Measurements from ENCODE around the gene DDOST. TPM values are rescaled to one million over a fixed set of nuclear protein-coding genes. Genes with fewer than 3 reads are reported as not detected.
A peak's percentile ranks its signal among the peaks of the same experiment; 100 is the strongest.

Gene DDOST
- total and polyA plus RNA-seq, 7 experiments from 2014 or later, result 96.9 to 223 (median 121) TPM

DNA sequence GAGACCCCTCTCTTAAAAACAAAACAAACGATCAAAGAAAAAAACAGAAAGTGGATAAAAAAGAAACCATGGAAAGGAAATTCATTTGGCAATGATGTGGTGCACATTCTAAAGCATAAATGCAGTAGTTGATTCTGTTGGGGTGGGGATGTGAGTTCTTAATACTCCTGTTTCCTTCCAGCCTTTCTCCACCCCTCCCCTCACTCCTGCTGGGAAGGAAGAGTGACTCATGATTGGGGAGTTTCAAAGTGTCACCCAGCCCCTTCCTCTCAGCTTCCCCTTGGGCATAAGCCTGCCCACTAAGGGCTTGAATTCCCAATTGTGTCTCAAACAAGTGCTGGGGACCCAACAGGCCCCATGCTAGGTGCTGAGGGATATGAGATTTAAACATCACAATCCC lies 34.6 kb downstream of the DDOST start:
- Histone ChIP-seq H3K27ac (ENCODE audit: low read depth, low read length) (no peak overlapping the region), H3K4me1 (ENCODE audit: control insufficient read depth in 2 of 2, insufficient read depth in 2 of 2, low read length in 2 of 2) (no peaks in the 10 kb centered on the region), H3K4me3 (ENCODE audit: low read length) (no peak overlapping the region), H3K9me3 (ENCODE audit: control insufficient read depth in 2 of 3, low read length in 3 of 3) (no peaks in the 10 kb centered on the region), H3K27me3 (ENCODE audit: control insufficient read depth in 2 of 2, insufficient read depth in 2 of 2, low read length in 2 of 2) (no peaks in the 10 kb centered on the region), H3K36me3 (ENCODE audit: control insufficient read depth in 2 of 3, insufficient read depth in 3 of 3, low read length in 3 of 3) (no peaks in the 10 kb centered on the region)
- ChIA-PET CTCF (interaction anchor here (0.9 kb wide), 1 partner anchor 11 kb away, joined by 3 read pairs; no protein-coding TSS in a partner anchor), POLR2A (no interaction called here)
- H3K27me3 Mint-ChIP-seq, result peaks cover 0 to 30% (median 5%) of the 10 kb centered on the region in 5 donors
- no peak for ATAC-seq
- H3K27ac Mint-ChIP-seq, result no peak overlapping the region
- no peak for DNase-seq
- H3K4me1 Mint-ChIP-seq, result peaks cover 0 to 5% (median 0%) of the 10 kb centered on the region in 7 donors
- no peak overlapping the region for H3K4me3 Mint-ChIP-seq
- peaks cover 0 to 4% (median 0%) of the 10 kb centered on the region in 5 donors for H3K36me3 Mint-ChIP-seq
- intact Hi-C loops (cut with micrococcal nuclease), result no loop called here
- peaks cover 0 to 22% (median 5%) of the 10 kb centered on the region in 11 donors for H3K9me3 Mint-ChIP-seq

DNA sequence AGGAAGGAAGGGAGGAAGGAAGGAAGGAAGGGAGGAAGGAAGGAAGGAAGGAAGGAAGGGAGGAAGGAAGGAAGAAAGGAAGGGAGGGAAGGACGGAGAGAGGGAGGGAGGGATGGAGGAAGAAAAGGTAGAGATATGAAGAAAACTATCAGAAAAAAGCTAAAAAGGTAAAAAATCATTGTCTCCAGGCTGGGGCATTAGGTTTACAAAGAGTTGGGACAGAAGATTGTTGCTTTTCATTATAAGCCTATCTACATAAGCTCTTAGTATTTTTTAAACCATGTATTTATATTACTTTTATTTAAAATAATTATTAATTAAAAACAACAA lies 35.1 kb downstream of the DDOST start:
- ATAC-seq, result no peak
- H3K4me3 Mint-ChIP-seq, result no peak overlapping the region
- H3K9me3 ChIP-seq (ENCODE audit: control insufficient read depth in 2 of 3, low read length in 3 of 3), result no peaks in the 10 kb centered on the region
- H3K27me3 ChIP-seq (ENCODE audit: control insufficient read depth in 2 of 2, insufficient read depth in 2 of 2, low read length in 2 of 2), result no peaks in the 10 kb centered on the region
- H3K9me3 Mint-ChIP-seq, result peaks cover 0 to 22% (median 5%) of the 10 kb centered on the region in 11 donors
- no peak overlapping the region for H3K27ac Mint-ChIP-seq
- no peak overlapping the region for H3K27ac ChIP-seq (ENCODE audit: low read depth, low read length)
- H3K27me3 Mint-ChIP-seq, result peaks cover 0 to 29% (median 5%) of the 10 kb centered on the region in 5 donors
- intact Hi-C loops (cut with micrococcal nuclease), result no loop called here
- no peaks in the 10 kb centered on the region for H3K36me3 ChIP-seq (ENCODE audit: control insufficient read depth in 2 of 3, insufficient read depth in 3 of 3, low read length in 3 of 3)
- peaks cover 0 to 5% (median 0%) of the 10 kb centered on the region in 7 donors for H3K4me1 Mint-ChIP-seq
- POLR2A ChIA-PET, result no interaction called here
- no peak overlapping the region for H3K4me3 ChIP-seq (ENCODE audit: low read length)
- peaks cover 0 to 4% (median 0%) of the 10 kb centered on the region in 5 donors for H3K36me3 Mint-ChIP-seq
- DNase-seq, result no peak
- CTCF ChIA-PET, result interaction anchor here (0.9 to 1.0 kb wide), 2 partner anchors 11 to 13 kb away, joined by 3 read pairs; no protein-coding TSS in a partner anchor
- H3K4me1 ChIP-seq (ENCODE audit: control insufficient read depth in 2 of 2, insufficient read depth in 2 of 2, low read length in 2 of 2), result no peaks in the 10 kb centered on the region

DNA sequence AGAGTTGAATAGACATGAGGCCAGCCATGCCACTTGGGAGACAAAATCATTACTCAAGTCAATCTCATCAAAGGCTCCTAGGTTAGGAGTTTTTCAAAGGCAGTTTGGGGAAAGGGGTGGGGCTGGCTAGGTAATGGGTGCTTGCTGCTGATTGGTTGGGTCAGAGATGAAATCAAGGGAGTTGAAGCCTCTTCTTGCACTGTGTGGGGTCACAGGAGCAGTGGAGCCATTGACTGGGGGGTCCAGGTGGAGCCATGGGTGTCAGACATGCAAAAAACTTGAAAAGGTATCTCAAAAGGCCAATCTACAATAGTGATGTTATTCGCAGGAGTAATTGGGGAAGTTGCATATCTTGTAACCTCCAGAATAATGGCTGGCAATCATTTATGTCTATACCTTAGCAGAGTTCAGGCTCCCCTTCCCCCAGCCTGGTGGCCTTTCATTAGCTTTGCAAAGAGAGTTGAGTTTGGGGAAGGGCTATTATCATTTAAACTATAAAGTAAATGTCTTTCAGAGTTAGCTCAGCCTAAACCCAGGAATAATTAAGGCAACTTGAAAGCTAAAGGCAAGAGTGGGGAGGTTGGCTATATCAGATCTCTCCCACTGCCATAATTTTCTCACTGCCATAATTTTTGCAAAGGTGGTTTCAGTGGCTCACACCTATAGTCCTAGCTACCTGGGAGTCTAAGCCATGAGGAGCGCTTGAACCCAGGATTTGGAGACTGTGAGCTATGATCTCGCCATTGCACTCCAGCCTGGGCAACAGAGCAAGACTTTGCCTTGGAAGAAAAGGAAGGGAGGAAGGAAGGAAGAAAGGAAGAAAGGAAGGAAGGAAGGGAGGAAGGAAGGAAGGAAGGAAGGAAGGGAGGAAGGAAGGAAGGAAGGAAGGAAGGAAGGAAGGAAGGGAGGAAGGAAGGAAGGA lies 35.7 kb downstream of the DDOST start:
- Histone ChIP-seq H3K27me3 (ENCODE audit: control insufficient read depth in 2 of 2, insufficient read depth in 2 of 2, low read length in 2 of 2) (no peaks in the 10 kb centered on the region), H3K9me3 (ENCODE audit: control insufficient read depth in 2 of 3, low read length in 3 of 3) (no peaks in the 10 kb centered on the region), H3K4me1 (ENCODE audit: control insufficient read depth in 2 of 2, insufficient read depth in 2 of 2, low read length in 2 of 2) (no peaks in the 10 kb centered on the region), H3K36me3 (ENCODE audit: control insufficient read depth in 2 of 3, insufficient read depth in 3 of 3, low read length in 3 of 3) (no peaks in the 10 kb centered on the region), H3K27ac (ENCODE audit: low read depth, low read length) (no peak overlapping the region), H3K4me3 (ENCODE audit: low read length) (no peak overlapping the region)
- intact Hi-C loops (cut with micrococcal nuclease), result no loop called here
- Mint-ChIP-seq H3K4me1 (peaks cover 0 to 5% (median 0%) of the 10 kb centered on the region in 7 donors), H3K4me3 (no peak overlapping the region), H3K9me3 (peaks cover 0 to 22% (median 5%) of the 10 kb centered on the region in 11 donors), H3K27me3 (peaks cover 0 to 26% (median 5%) of the 10 kb centered on the region in 5 donors), H3K36me3 (peaks cover 0 to 4% (median 0%) of the 10 kb centered on the region in 5 donors), H3K27ac (peak overlapping the region in 1 of 9 donors; percentile 54)
- ATAC-seq (no peak), DNase-seq (no peak)
- POLR2A ChIA-PET, result no interaction called here
- CTCF ChIA-PET, result interaction anchor here (0.7 to 1.0 kb wide), 3 partner anchors 12 to 105 kb away, joined by 3 to 4 read pairs (median 3); no protein-coding TSS in a partner anchor

DNA sequence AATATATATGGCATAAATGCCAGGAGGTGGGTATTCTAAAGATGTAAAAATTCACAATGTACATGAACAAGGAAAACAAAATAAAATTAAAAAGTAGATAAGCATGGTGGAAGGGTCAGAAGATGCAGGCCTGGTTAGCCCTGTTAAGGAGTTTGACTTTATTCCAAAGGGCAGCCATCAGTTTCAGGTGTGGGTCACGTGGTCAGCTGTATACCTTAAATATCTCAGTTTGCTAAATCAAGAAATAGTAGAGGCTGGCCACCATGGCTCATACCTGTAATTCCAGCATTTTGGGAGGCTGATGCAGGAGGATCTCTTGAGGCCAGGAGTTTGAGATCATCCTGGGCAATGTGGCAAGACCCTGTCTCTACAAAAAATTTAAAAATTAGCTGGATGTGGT lies 36.5 kb downstream of the DDOST start:
- Histone ChIP-seq H3K36me3 (ENCODE audit: control insufficient read depth in 2 of 3, insufficient read depth in 3 of 3, low read length in 3 of 3) (no peaks in the 10 kb centered on the region), H3K4me3 (ENCODE audit: low read length) (no peak overlapping the region), H3K4me1 (ENCODE audit: control insufficient read depth in 2 of 2, insufficient read depth in 2 of 2, low read length in 2 of 2) (no peaks in the 10 kb centered on the region), H3K9me3 (ENCODE audit: control insufficient read depth in 2 of 3, low read length in 3 of 3) (no peaks in the 10 kb centered on the region), H3K27me3 (ENCODE audit: control insufficient read depth in 2 of 2, insufficient read depth in 2 of 2, low read length in 2 of 2) (no peaks in the 10 kb centered on the region), H3K27ac (ENCODE audit: low read depth, low read length) (no peak overlapping the region)
- POLR2A ChIA-PET, result no interaction called here
- ATAC-seq (no peak), DNase-seq (no peak)
- H3K4me3 Mint-ChIP-seq, result no peak overlapping the region
- peaks cover 0 to 4% (median 0%) of the 10 kb centered on the region in 5 donors for H3K36me3 Mint-ChIP-seq
- intact Hi-C loops (cut with micrococcal nuclease), result no loop called here
- peaks cover 0 to 22% (median 5%) of the 10 kb centered on the region in 11 donors for H3K9me3 Mint-ChIP-seq
- H3K27ac Mint-ChIP-seq, result no peak overlapping the region
- CTCF ChIA-PET, result no interaction called here
- H3K27me3 Mint-ChIP-seq, result peaks cover 0 to 23% (median 10%) of the 10 kb centered on the region in 5 donors
- peaks cover 0 to 5% (median 0%) of the 10 kb centered on the region in 7 donors for H3K4me1 Mint-ChIP-seq

DNA sequence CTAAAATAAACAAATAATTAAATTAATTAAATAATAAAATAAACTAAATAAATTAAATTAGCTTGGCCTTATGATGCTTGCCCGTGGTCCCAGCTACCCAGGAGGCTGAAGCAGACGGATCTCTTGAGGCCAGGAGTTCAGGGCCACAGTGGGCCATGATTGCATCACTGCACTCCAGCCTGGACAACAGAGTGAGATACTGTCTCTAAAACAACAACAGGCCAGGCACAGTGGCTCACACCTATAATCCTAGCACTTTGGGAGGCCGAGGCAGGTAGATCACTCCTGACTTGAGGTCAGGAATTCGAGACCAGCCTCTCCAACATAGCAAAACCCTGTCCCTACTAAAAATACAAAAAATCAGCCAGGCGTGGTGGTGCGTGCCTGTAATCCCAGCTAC lies 40.2 kb downstream of the DDOST start:
- ATAC-seq (no peak), DNase-seq (no peak)
- no peak overlapping the region for H3K27ac Mint-ChIP-seq
- H3K4me3 ChIP-seq (ENCODE audit: low read length), result no peak overlapping the region
- no peaks in the 10 kb centered on the region for H3K36me3 ChIP-seq (ENCODE audit: control insufficient read depth in 2 of 3, insufficient read depth in 3 of 3, low read length in 3 of 3)
- H3K36me3 Mint-ChIP-seq, result peaks cover 0 to 3% (median 0%) of the 10 kb centered on the region in 5 donors
- no peak overlapping the region for H3K27ac ChIP-seq (ENCODE audit: low read depth, low read length)
- POLR2A ChIA-PET, result no interaction called here
- intact Hi-C loops (cut with micrococcal nuclease), result no loop called here
- no peaks in the 10 kb centered on the region for H3K27me3 ChIP-seq (ENCODE audit: control insufficient read depth in 2 of 2, insufficient read depth in 2 of 2, low read length in 2 of 2)
- H3K4me1 ChIP-seq (ENCODE audit: control insufficient read depth in 2 of 2, insufficient read depth in 2 of 2, low read length in 2 of 2), result no peaks in the 10 kb centered on the region
- H3K4me1 Mint-ChIP-seq, result peaks cover 0 to 8% (median 0%) of the 10 kb centered on the region in 7 donors
- CTCF ChIA-PET, result interaction anchor here (1.6 kb wide), 1 partner anchor 13 kb away, joined by 3 read pairs; no protein-coding TSS in a partner anchor
- no peaks in the 10 kb centered on the region for H3K9me3 ChIP-seq (ENCODE audit: control insufficient read depth in 2 of 3, low read length in 3 of 3)
- H3K9me3 Mint-ChIP-seq, result peaks cover 0 to 1% (median 0%) of the 10 kb centered on the region in 11 donors
- H3K4me3 Mint-ChIP-seq, result no peak overlapping the region
- peaks cover 0 to 18% (median 6%) of the 10 kb centered on the region in 5 donors for H3K27me3 Mint-ChIP-seq

DNA sequence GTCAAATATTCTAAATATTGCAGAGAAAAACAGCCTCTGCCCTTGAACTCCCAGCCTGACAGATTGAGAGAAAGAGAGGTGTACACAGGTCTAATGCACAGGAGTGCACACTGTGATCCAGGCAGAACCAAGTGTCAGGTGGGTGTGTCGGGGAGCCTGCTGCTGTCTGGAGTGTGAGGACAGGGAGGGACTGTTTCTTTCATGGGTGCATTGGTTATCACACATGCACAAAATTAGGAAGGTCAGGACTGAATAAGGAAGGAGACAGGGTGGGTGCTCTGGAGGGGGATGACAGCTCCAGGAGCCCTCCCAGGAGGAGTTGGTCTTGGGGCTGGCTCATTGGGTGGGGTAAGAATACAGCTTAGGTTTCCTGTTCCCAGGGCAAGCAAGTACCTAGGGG lies 41.2 kb downstream of the DDOST start:
- Histone ChIP-seq H3K27me3 (ENCODE audit: control insufficient read depth in 2 of 2, insufficient read depth in 2 of 2, low read length in 2 of 2) (no peaks in the 10 kb centered on the region), H3K27ac (ENCODE audit: low read depth, low read length) (no peak overlapping the region), H3K4me1 (ENCODE audit: control insufficient read depth in 2 of 2, insufficient read depth in 2 of 2, low read length in 2 of 2) (no peaks in the 10 kb centered on the region), H3K36me3 (ENCODE audit: control insufficient read depth in 2 of 3, insufficient read depth in 3 of 3, low read length in 3 of 3) (no peaks in the 10 kb centered on the region), H3K4me3 (ENCODE audit: low read length) (no peak overlapping the region), H3K9me3 (ENCODE audit: control insufficient read depth in 2 of 3, low read length in 3 of 3) (no peaks in the 10 kb centered on the region)
- ChIA-PET CTCF (no interaction called here), POLR2A (no interaction called here)
- intact Hi-C loops (cut with micrococcal nuclease), result no loop called here
- no peaks in the 10 kb centered on the region for H3K9me3 Mint-ChIP-seq
- peaks cover 0 to 8% (median 0%) of the 10 kb centered on the region in 7 donors for H3K4me1 Mint-ChIP-seq
- peaks cover 0 to 3% (median 0%) of the 10 kb centered on the region in 5 donors for H3K36me3 Mint-ChIP-seq
- peaks cover 0 to 14% (median 7%) of the 10 kb centered on the region in 5 donors for H3K27me3 Mint-ChIP-seq
- no peak overlapping the region for H3K4me3 Mint-ChIP-seq
- no peak overlapping the region for H3K27ac Mint-ChIP-seq
- DNase-seq (no peak), ATAC-seq (no peak)

All from naive thymus-derived CD4-positive, alpha-beta T cell (primary cell).